GM12872 (cell line): ENCODE results near the gene MPDZ.

Source experiments
- TF ChIP-seq, protein P1 (sequence below): IDR thresholded peaks from 3 replicates; pipeline ENCODE4 v1.5.1; 2011; ENCODE audit warnings: low read depth, mild to moderate bottlenecking, low read length, moderate library complexity; ENCODE audit not compliant: insufficient read depth

MPDZ gene

DNA sequence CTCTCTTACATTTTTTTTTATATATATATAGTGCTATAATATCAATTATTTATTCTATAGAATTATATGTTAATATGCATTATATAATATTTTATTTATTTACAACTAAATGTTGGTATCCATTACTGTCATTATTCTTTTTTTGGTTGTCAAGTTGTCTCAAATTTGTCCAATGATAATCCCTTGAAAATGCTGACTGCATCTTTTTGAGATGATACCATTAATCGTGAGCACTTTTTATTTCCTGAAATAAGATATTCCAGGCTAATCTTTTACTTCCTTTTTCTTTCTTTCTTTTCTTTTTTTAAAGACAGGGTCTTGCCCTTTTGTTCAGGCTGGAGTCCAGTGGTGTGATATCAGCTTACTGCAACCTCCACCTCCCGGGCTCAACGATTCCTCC lies 12.7 kb upstream of the MPDZ start:
- TF ChIP-seq, protein P1, sequence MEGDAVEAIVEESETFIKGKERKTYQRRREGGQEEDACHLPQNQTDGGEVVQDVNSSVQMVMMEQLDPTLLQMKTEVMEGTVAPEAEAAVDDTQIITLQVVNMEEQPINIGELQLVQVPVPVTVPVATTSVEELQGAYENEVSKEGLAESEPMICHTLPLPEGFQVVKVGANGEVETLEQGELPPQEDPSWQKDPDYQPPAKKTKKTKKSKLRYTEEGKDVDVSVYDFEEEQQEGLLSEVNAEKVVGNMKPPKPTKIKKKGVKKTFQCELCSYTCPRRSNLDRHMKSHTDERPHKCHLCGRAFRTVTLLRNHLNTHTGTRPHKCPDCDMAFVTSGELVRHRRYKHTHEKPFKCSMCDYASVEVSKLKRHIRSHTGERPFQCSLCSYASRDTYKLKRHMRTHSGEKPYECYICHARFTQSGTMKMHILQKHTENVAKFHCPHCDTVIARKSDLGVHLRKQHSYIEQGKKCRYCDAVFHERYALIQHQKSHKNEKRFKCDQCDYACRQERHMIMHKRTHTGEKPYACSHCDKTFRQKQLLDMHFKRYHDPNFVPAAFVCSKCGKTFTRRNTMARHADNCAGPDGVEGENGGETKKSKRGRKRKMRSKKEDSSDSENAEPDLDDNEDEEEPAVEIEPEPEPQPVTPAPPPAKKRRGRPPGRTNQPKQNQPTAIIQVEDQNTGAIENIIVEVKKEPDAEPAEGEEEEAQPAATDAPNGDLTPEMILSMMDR, result no peak

GRCh38 chr9:13291718-13292117 lies 12.2 kb upstream of the MPDZ start:
- TF ChIP-seq, protein P1, result no peak

GRCh38 chr9:13284011-13284410 lies 4.5 kb upstream of the MPDZ start:
- TF ChIP-seq, protein P1, result no peak

- TF ChIP-seq, protein P1, result no peak
These were observed 3.5 kb upstream of the MPDZ start for GRCh38 chr9:13282998-13283397.

DNA sequence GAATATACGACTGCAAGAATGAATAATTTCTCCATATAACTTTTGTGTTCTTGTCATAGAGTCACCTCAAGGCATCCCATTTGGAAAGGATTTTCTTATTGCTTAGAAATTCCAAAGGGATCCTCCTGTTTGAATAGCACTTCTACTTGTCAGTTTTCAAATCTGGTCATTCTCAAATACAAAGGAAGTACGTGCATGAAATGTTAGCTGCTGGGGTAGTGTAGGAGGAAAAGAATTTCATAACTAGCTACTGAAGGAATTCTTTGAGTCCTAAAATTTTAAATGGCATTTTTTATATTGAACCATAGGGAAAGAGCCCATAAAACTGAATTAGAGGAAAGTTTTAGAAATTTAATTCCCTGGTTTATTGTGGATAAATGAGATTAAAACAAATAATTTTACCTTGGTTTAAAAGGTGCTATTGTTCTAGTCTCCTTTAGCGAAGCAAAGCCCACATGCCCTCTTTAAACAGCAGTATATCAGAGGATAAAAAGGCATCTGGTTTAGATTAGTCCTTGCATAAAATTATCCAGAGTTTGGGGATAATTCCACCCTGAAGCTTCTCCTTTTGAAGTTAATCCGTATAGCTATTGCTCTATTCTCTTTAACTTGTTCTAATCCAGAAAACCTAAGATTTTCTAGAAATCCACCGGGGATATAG lies 2.0 kb upstream of the MPDZ start:
- TF ChIP-seq, protein P1, result no peak

- TF ChIP-seq, protein P1, result no peak
These were observed 885 bp downstream of the MPDZ start for GRCh38 chr9:13278368-13279246.

DNA sequence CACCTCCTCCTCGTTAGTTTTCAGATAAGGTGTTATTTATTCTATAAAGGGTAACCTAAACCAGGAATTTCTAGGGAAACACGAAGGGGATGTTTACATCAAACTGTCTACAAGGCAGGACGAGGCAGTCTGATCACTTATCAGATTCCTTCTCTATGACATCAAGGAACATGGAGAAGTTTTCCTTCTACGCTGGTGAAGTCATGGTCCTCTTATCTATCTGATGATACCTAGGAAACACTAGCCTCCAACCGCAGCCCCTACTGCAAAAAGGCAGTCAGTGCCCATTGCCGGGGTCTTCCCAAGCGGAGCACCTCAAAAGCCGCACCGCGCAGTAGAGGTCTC lies 1.5 kb downstream of the MPDZ start:
- TF ChIP-seq, protein P1, result no peak
